Left ventricle myocardium inferior (tissue), 1 donor: ENCODE measurements around the gene RANBP17. TPM values are rescaled to one million over a fixed set of nuclear protein-coding genes. Genes with fewer than 3 reads are reported as not detected.

Source experiments
- DNase-seq: peaks from one replicate; pipeline ENCODE4 v3.0.0-alpha.2; 2020
- H3K27ac ChIP-seq: fragments of 200-600 bp; replicated peaks from 2 replicates; pipeline ENCODE4 v1.8.0; 2021
- H3K27me3 ChIP-seq: fragments of 200-600 bp; 2 replicates; pipeline ENCODE4 v1.8.0; 2021; ENCODE audit warnings: low read depth
- H3K36me3 ChIP-seq: fragments of 200-600 bp; 2 replicates; pipeline ENCODE4 v1.8.0; 2021
- H3K4me1 ChIP-seq: fragments of 200-600 bp; 2 replicates; pipeline ENCODE4 v1.8.0; 2021
- H3K4me3 ChIP-seq: fragments of 200-600 bp; 2 replicates; pipeline ENCODE4 v1.8.0; 2021; ENCODE audit warnings: mild to moderate bottlenecking, moderate library complexity
- H3K9me3 ChIP-seq: fragments of 200-600 bp; replicated peaks from 2 replicates; pipeline ENCODE4 v1.8.0; 2021
- intact Hi-C: fragments of 100-400 bp; cut with micrococcal nuclease; formaldehyde crosslinking; loops from one replicate; pipeline ENCODE4 v1.11.0; 2022
- total RNA-seq: library from RNA; stranded (reverse); fragmentation: NEBNext Ultra II Directional; extraction: Animal tissue kit (Norgen Biotek cat#: 25700); gene quantifications from one replicate; pipeline ENCODE4 v1.2.1, GENCODE V29; 2021
- TF ChIP-seq, protein P1 (sequence below): fragments of 200-600 bp; IDR thresholded peaks from 2 replicates; pipeline ENCODE4 v1.8.0; 2021; ENCODE audit warnings: antibody characterized with exemption, mild to moderate bottlenecking, borderline replicate concordance
- donor health status: DM: no; HTN: yes; CAD: no; lungs with severe emphysema.

Gene RANBP17
- total RNA-seq, 1 donor from 2014 or later = 6.5 TPM

DNA sequence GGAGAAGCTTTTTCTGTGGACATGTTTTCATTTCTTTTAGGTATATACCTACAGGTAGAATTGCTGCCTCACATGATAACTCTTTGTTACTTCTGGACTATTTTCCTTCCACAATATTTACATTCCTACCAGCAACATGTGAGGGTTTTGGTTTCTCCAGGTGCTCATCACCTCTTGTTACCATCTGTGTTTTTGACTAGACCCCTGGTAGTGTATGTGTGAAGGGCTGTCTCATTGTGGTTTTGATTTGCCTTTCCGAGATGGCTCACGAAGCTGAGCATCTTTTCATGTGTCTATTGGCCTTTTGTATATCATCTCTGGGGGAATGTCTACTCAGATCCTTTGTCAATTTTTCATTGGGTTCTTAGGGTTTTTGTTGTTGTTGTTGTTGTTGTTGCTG, 17.2 kb upstream of the RANBP17 start:
- Histone ChIP-seq H3K36me3 (no peaks in the 10 kb centered on the region), H3K9me3 (no peaks in the 10 kb centered on the region), H3K4me1 (no peaks in the 10 kb centered on the region), H3K4me3 (no peak overlapping the region), H3K27me3 (peaks cover 29% of the 10 kb centered on the region), H3K27ac (no peak overlapping the region)
- intact Hi-C loops = no loop called here
- TF ChIP-seq, protein P1, sequence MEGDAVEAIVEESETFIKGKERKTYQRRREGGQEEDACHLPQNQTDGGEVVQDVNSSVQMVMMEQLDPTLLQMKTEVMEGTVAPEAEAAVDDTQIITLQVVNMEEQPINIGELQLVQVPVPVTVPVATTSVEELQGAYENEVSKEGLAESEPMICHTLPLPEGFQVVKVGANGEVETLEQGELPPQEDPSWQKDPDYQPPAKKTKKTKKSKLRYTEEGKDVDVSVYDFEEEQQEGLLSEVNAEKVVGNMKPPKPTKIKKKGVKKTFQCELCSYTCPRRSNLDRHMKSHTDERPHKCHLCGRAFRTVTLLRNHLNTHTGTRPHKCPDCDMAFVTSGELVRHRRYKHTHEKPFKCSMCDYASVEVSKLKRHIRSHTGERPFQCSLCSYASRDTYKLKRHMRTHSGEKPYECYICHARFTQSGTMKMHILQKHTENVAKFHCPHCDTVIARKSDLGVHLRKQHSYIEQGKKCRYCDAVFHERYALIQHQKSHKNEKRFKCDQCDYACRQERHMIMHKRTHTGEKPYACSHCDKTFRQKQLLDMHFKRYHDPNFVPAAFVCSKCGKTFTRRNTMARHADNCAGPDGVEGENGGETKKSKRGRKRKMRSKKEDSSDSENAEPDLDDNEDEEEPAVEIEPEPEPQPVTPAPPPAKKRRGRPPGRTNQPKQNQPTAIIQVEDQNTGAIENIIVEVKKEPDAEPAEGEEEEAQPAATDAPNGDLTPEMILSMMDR = no peak
- no peak for DNase-seq

DNA sequence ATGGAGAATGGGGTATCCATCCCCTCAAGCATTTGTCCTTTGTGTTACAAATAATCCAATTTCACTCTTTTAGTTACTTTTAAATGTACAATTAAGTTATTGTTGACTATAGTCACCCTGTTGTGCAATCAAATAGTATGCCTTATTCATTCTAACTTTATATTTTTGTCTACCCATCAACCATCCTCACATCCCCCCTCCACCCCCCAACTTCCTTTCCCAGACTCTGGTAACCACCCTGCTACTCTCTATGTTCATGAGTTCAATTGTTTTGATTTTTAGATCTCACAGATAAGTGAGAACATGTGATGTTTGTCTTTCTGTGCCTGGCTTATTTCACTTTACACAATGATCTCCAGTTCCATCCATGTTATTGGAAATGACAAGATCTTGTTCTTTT, 15.4 kb upstream of the RANBP17 start:
- Histone ChIP-seq H3K9me3 (no peaks in the 10 kb centered on the region), H3K36me3 (no peaks in the 10 kb centered on the region), H3K27me3 (peaks cover 29% of the 10 kb centered on the region), H3K4me3 (no peak overlapping the region), H3K4me1 (no peaks in the 10 kb centered on the region), H3K27ac (no peak overlapping the region)
- DNase-seq = no peak
- intact Hi-C loops = no loop called here
- TF ChIP-seq, protein P1 = no peak

- Histone ChIP-seq H3K4me1 (no peaks in the 10 kb centered on the region), H3K4me3 (no peak overlapping the region), H3K27me3 (peaks cover 29% of the 10 kb centered on the region), H3K9me3 (no peaks in the 10 kb centered on the region), H3K27ac (no peak overlapping the region), H3K36me3 (no peaks in the 10 kb centered on the region)
- DNase-seq = no peak
- TF ChIP-seq, protein P1 = no peak
- intact Hi-C loops = no loop called here
Measured at GRCh38 chr5:170846846-170847245, 15.0 kb upstream of the RANBP17 start.

DNA sequence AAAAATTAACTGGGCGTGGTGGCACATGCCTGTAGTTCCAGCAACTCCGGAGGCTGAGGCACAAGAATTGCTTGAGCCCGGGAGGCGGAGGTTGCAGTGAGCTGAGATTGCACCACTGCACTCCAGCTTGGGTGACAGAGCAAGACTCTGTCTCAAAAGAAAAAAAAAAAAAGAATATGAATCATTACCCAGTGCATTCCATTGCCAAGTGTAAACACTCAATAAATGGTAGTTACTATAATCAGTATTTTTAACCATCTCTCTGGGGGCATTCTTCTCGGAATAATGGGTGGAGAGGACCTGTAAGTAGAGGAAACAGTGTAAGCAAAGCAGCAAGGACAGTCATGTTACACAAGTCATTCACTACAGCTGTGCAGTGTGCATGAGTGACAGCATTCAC, 13.8 kb upstream of the RANBP17 start:
- Histone ChIP-seq H3K27me3 (peaks cover 23% of the 10 kb centered on the region), H3K4me3 (no peak overlapping the region), H3K27ac (no peak overlapping the region), H3K36me3 (no peaks in the 10 kb centered on the region), H3K9me3 (no peaks in the 10 kb centered on the region), H3K4me1 (no peaks in the 10 kb centered on the region)
- intact Hi-C loops = no loop called here
- TF ChIP-seq, protein P1 = no peak
- no peak for DNase-seq

GRCh38 chr5:170849374-170849773, 12.4 kb upstream of the RANBP17 start:
- no peaks in the 10 kb centered on the region for H3K9me3 ChIP-seq
- H3K27me3 ChIP-seq = peaks cover 23% of the 10 kb centered on the region
- TF ChIP-seq, protein P1 = no peak
- no peak overlapping the region for H3K27ac ChIP-seq
- no peak for DNase-seq
- H3K4me1 ChIP-seq = no peaks in the 10 kb centered on the region
- intact Hi-C loops = no loop called here
- no peak overlapping the region for H3K4me3 ChIP-seq
- no peaks in the 10 kb centered on the region for H3K36me3 ChIP-seq

DNA sequence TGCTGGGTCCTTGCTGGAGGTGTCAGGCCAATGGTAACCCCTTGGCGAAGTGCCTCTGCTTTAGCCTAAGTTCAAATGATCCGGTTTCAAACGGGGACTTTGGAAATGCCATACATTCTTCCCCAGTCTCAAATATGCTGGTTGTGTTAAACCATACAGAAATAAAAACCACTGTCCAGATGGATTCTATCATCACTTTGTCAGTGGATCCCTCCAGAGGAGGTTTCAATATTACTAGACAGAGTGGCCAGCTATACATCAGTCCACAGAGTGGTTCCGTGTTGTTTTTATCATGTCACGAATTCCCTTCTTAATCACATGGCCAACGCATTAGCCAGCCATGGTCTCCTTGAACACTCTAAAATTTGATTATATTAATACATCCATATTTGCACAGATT, 7.3 kb upstream of the RANBP17 start:
- peaks cover 6% of the 10 kb centered on the region for H3K9me3 ChIP-seq
- DNase-seq = no peak
- intact Hi-C loops = no loop called here
- no peak overlapping the region for H3K27ac ChIP-seq
- no peaks in the 10 kb centered on the region for H3K36me3 ChIP-seq
- TF ChIP-seq, protein P1 = no peak
- no peak overlapping the region for H3K4me3 ChIP-seq
- no peaks in the 10 kb centered on the region for H3K27me3 ChIP-seq
- H3K4me1 ChIP-seq = no peaks in the 10 kb centered on the region
